22Rv1 (cell line): ENCODE results near the gene DIP2C.
"Not testable (repeated sequence)": the region's sequence is repeated elsewhere in the genome, so short reads cannot be mapped to it uniquely, and the experiment has no call there.

Experiments used
- H3K27ac ChIP-seq: fragments of 450-650 bp; 2 replicates; pipeline ENCODE4 v1.5.1; 2017
- ZFX ChIP-seq: fragments of 450-650 bp; IDR thresholded peaks from 2 replicates; pipeline ENCODE4 v1.6.1; 2017; ENCODE audit warnings: antibody characterized with exemption, borderline replicate concordance
- TF ChIP-seq, protein P1 (sequence below): fragments of 450-650 bp; IDR thresholded peaks from 2 replicates; pipeline ENCODE4 v1.5.1; 2017; ENCODE audit warnings: mild to moderate bottlenecking

DIP2C gene

DNA sequence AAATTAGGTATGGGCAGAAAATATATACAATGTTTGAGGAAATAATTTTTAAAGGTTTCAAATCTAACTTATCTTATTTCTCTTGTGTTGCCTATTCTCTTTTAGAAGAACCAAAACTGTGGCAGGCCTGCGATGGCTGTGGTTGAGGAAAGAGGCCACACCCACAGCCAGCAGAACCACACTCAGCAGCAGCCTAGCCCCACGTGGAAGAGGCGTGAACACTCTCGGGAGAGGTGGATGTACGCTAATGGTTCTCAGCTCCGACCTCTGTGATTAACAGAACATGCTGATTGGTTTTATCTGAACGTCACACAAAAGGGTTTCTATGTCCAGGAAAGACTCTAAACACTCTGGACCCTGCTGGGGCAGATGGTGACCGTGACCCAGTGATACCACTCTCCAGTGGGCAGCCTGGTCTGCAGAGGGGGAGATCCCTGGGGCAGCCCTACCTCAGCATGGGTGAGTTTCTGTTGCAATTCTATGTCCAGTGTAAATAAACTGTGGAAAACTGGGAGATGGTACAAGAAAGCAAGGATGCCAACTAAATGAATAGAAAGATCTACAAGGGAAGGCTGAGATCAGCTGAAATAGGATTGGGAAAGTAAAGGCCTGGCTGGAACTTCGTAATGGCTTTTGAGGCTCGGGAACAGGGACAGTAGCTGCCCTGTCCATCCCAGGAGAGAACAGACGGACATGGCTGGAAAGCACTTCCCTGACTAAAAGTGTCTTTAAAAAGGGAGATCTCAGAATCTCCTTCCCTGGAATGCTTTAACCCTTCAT is 26.6 kb downstream of the DIP2C start:
- no peak for TF ChIP-seq ZFX
- TF ChIP-seq, protein P1, sequence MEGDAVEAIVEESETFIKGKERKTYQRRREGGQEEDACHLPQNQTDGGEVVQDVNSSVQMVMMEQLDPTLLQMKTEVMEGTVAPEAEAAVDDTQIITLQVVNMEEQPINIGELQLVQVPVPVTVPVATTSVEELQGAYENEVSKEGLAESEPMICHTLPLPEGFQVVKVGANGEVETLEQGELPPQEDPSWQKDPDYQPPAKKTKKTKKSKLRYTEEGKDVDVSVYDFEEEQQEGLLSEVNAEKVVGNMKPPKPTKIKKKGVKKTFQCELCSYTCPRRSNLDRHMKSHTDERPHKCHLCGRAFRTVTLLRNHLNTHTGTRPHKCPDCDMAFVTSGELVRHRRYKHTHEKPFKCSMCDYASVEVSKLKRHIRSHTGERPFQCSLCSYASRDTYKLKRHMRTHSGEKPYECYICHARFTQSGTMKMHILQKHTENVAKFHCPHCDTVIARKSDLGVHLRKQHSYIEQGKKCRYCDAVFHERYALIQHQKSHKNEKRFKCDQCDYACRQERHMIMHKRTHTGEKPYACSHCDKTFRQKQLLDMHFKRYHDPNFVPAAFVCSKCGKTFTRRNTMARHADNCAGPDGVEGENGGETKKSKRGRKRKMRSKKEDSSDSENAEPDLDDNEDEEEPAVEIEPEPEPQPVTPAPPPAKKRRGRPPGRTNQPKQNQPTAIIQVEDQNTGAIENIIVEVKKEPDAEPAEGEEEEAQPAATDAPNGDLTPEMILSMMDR = no peak
- H3K27ac ChIP-seq = no peak overlapping the region

DNA sequence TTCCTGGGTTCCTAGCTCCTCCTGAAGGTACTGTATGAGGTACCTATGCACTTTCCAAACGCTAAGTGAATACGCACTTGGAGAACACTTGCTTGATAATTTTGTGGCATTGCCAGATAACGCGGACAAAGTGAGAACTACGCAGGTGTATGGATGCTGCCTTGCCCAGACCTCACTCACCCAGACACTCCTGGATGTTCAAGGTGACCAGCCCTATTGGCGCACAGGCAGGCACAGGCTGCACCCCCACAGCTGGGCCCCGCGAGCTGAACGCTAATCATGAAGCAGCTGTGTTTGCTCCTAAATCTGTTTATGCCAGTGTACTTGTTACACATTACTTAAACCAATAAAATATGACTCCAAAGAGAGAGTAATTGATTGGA is 27.3 kb downstream of the DIP2C start:
- TF ChIP-seq ZFX = no peak
- TF ChIP-seq, protein P1 = no peak
- no peak overlapping the region for H3K27ac ChIP-seq

GRCh38 chr10:661597-662222 is 27.8 kb downstream of the DIP2C start:
- H3K27ac ChIP-seq = no peak overlapping the region
- TF ChIP-seq, protein P1 = no peak
- no peak for TF ChIP-seq ZFX

DNA sequence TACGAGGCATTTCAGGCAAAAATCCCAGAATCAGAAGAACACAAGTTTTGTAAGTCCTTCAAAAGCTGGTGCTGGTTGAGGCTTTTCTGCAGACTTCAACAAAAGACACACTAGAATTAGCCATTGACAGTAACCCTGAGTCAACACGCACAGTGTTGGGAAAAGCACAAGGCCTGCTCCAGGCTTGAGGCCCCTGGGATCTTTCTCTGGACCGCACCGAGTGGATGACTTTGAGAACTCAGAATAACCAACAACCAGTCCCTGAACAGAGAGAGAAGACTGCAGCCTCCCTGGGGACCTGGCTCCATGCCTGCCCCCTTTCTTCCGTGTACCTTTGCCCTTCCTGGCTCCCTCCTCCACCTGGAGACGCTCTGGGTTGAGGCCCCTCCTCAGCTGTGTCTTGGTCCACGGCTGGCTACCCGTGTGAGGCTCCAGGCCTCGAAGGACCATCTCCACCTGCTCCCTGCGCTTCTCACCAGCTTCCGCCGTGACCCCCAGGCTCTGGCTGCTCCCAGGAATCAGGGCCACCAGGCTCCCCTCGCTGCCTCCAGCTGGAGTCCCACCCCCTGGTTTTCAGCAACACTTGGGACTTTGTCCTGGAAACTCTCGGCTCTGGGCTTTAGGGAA is 28.4 kb downstream of the DIP2C start:
- TF ChIP-seq ZFX = no peak
- TF ChIP-seq, protein P1 = no peak
- no peak overlapping the region for H3K27ac ChIP-seq

DNA sequence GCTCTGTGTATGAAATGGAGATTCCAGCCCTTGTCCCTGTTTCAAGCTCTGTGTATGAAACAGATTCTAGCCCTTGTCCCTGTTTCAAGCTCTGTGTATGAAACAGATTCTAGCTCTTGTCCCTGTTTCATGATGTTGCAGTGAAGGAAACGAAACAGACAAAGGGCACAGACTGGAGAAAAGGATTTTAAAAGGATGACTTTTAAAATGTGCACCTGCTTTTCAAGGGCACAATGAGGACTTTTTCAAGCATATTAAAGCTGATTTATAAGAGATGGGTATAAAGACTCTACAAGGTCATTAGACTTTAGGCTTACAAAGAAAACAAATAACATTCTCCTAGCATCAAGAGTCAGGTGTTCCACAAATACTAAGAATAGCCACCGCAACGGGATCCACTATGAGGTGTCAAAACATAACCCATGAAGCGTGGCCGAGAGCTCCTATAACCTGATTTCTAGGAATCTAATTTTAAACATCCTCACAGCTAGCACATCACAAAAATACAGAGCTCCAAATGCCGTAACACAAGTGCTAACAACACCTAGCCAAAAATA is 29.0 kb downstream of the DIP2C start:
- no peak overlapping the region for H3K27ac ChIP-seq
- TF ChIP-seq, protein P1 = no peak
- TF ChIP-seq ZFX = no peak

DNA sequence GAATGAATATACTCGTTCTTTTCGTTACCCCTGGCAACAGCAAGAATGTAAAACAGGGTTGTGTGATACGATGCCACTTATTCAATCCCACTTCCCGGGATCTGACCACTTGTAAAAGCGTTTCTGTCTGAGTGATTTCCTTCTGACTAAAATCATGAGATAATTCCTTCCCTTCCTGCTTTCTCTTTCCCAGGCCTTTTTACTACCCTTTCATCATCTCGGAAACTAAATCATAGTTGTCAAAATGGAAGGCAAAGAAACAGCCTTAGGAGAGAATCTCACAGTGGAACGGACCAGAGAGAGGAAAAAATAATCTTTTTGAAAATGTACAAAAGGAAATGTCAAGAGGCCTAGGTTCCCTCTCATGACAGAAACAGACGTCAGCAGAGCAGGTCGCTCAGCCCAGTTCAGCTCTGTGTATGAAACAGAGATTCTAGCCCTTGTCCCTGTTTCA is 29.8 kb downstream of the DIP2C start:
- no peak overlapping the region for H3K27ac ChIP-seq

GRCh38 chr10:657816-658350 is 31.6 kb downstream of the DIP2C start:
- not testable (repeated sequence) for H3K27ac ChIP-seq

More for the DNA sequence above, 29.8 kb downstream of the DIP2C start:
- no peak for TF ChIP-seq ZFX
- TF ChIP-seq, protein P1 = no peak
